Body of pancreas (tissue), 4 donors: Measurements from ENCODE around the gene CFDP1. TPM values are rescaled to one million over a fixed set of nuclear protein-coding genes. Genes with fewer than 3 reads are reported as not detected.
"Not testable (repeated sequence)": the region's sequence is repeated elsewhere in the genome, so short reads cannot be mapped to it uniquely, and the experiment has no call there.

Experiments used
- ATAC-seq: fragments of 150-250 bp; one replicate; pipeline ENCODE4 v1.9.1; 2016
- DNase-seq, 4 donors: peaks; one replicate each; pipeline ENCODE4 v3.0.0-alpha.2; 2019
- H3K27ac ChIP-seq, 4 donors: fragments of 200-600 bp; sonication (generic); 1 replicate in 3 of 4; 2 replicates in 1 of 4; pipeline versions ENCODE4 v1.5.1 to v1.6.1; 2016 to 2019; ENCODE audit warnings: mild to moderate bottlenecking in 1 of 4, mixed read lengths in 1 of 4, moderate library complexity in 1 of 4
- H3K27me3 ChIP-seq, 2 donors: fragments of 200-600 bp; sonication (generic); one replicate each; pipeline ENCODE4 v1.6.0; 2016; ENCODE audit warnings: mild to moderate bottlenecking in 1 of 2
- H3K36me3 ChIP-seq, 2 donors: fragments of 200-600 bp; sonication (generic); replicated peaks in 1 of 2; 2 replicates each; pipeline ENCODE4 v1.5.1; 2016; ENCODE audit warnings: low read depth in 2 of 2; ENCODE audit not compliant: insufficient read depth in 1 of 2
- H3K4me1 ChIP-seq: fragments of 200-600 bp; sonication (generic); one replicate; pipeline ENCODE4 v1.6.0; 2016
- H3K4me3 ChIP-seq, 2 donors: fragments of 200-600 bp; sonication (generic); 1 replicate in 1 of 2; 2 replicates in 1 of 2; pipeline ENCODE4 v1.5.1; 2016 to 2019
- H3K9me3 ChIP-seq, 3 donors: fragments of 200-600 bp; sonication (generic); 1 replicate in 2 of 3; 2 replicates in 1 of 3; pipeline ENCODE4 v1.5.1; 2016
- CTCF ChIP-seq, 7 experiments: fragments of 450-650 bp in 4 of 7; fragments of 200-600 bp in 3 of 7; sonication (generic) in 3 of 7; IDR thresholded peaks; one replicate each; pipeline ENCODE4 v1.5.1; 2016 to 2019; ENCODE audit warnings: antibody characterized with exemption in 7 of 7
- POLR2A ChIP-seq, 3 donors: fragments of 450-650 bp; IDR thresholded peaks; one replicate each; pipeline ENCODE4 v1.6.1; 2016; ENCODE audit warnings: antibody characterized with exemption in 3 of 3, mild to moderate bottlenecking in 2 of 3
- WGBS, 2 donors: methylation state at CpG; one replicate each; pipeline ENCODE4 v1.1.5; 2017; 5-methylcytosine and 5-hydroxymethylcytosine counted together
- intact Hi-C: fragments of 100-400 bp; cut with DNase I; formaldehyde crosslinking; loops from one replicate; pipeline ENCODE4 v1.15.1; 2023
- total RNA-seq, 2 donors: library from RNA; depleted of rRNA; stranded (reverse); fragments of >200 nt; gene quantifications; one replicate each; pipeline ENCODE4 v1.1.0, GENCODE V29; 2016

CFDP1 gene
- total RNA-seq, 2 donors from 2014 or later: 34.0 to 65.3 TPM

- DNase-seq (no peak), ATAC-seq (no peak)
- TF ChIP-seq POLR2A (IDR thresholded peaks at IDR 0.05) (no peak), CTCF (IDR thresholded peaks at IDR 0.05) (no peak)
- no peak overlapping the region for H3K4me3 ChIP-seq
- no peak overlapping the region for H3K27ac ChIP-seq
- no peaks in the 10 kb centered on the region for H3K36me3 ChIP-seq
- H3K9me3 ChIP-seq: no peaks in the 10 kb centered on the region
- 90 to 93% methylated on average over 12 to 16 of the region's 17 CpGs for WGBS, 2 donors
- intact Hi-C loops: no loop called here
- no peaks in the 10 kb centered on the region for H3K4me1 ChIP-seq
- H3K27me3 ChIP-seq: no peaks in the 10 kb centered on the region
Measured at GRCh38 chr16:75472908-75473877, 39.9 kb upstream of the CFDP1 start.

GRCh38 chr16:75471723-75472633 lies 38.7 kb upstream of the CFDP1 start:
- intact Hi-C loops: no loop called here
- Histone ChIP-seq H3K9me3 (no peaks in the 10 kb centered on the region), H3K27ac (no peak overlapping the region), H3K4me3 (no peak overlapping the region), H3K36me3 (no peaks in the 10 kb centered on the region), H3K4me1 (no peaks in the 10 kb centered on the region), H3K27me3 (no peaks in the 10 kb centered on the region)
- ATAC-seq (peak; percentile 93), DNase-seq (peak; percentile 61 to 72 (median 68))
- 11 to 13% methylated on average over 8 to 10 of the region's 10 CpGs for WGBS, 2 donors
- TF ChIP-seq CTCF (IDR thresholded peaks at IDR 0.05) (peak; percentile 46 to 86 (median 72)), POLR2A (IDR thresholded peaks at IDR 0.05) (no peak)

GRCh38 chr16:75466760-75467159 lies 33.5 kb upstream of the CFDP1 start:
- no peak overlapping the region for H3K27ac ChIP-seq
- DNase-seq (no peak), ATAC-seq (no peak)
- H3K36me3 ChIP-seq: no peaks in the 10 kb centered on the region
- WGBS, 2 donors: 58 to 78% methylated on average over 2 of the region's 2 CpGs
- intact Hi-C loops: no loop called here
- TF ChIP-seq POLR2A (IDR thresholded peaks at IDR 0.05) (no peak), CTCF (IDR thresholded peaks at IDR 0.05) (no peak)
- no peak overlapping the region for H3K4me3 ChIP-seq
- no peaks in the 10 kb centered on the region for H3K27me3 ChIP-seq
- peaks cover 19% of the 10 kb centered on the region for H3K4me1 ChIP-seq
- no peaks in the 10 kb centered on the region for H3K9me3 ChIP-seq

GRCh38 chr16:75464122-75464918 lies 31.0 kb upstream of the CFDP1 start, which contains the start of gene TMEM170A:
TMEM170A (minus strand) TSS chr16:75464689; CDS start chr16:75464600, 89 bp downstream.
- peak; percentile 93 to 98 (median 96) for TF ChIP-seq POLR2A (IDR thresholded peaks at IDR 0.05)
- TF ChIP-seq CTCF (IDR thresholded peaks at IDR 0.05): peak; percentile 100
- intact Hi-C loops: no loop called here
- Histone ChIP-seq H3K9me3 (no peaks in the 10 kb centered on the region), H3K27ac (peak within 1 kb of the TSS; percentile 91 to 99 (median 98)), H3K4me1 (peaks cover 42% of the 10 kb centered on the region), H3K4me3 (peak within 1 kb of the TSS; percentile 87 to 89), H3K27me3 (no peaks in the 10 kb centered on the region), H3K36me3 (no peaks in the 10 kb centered on the region)
- peak; percentile 99 to 100 (median 100) for DNase-seq
- WGBS, 2 donors: 1% methylated on average over 88 of the region's 89 CpGs; no CpG with 5 or more reads in 1 of the 2 donors
- peak; percentile 99 for ATAC-seq

GRCh38 chr16:75463389-75464121 lies 30.3 kb upstream of the CFDP1 start:
- H3K36me3 ChIP-seq, H3K27me3 ChIP-seq, H3K9me3 ChIP-seq, intact Hi-C loops: not testable (repeated sequence)
- H3K27ac ChIP-seq: peak overlapping the region; percentile 91 to 99 (median 98)
- ATAC-seq: peak; percentile 5
- H3K4me3 ChIP-seq: peak overlapping the region; percentile 87 to 89
- peaks cover 42% of the 10 kb centered on the region for H3K4me1 ChIP-seq
- 1 to 7% methylated on average over 10 to 35 of the region's 39 CpGs for WGBS, 2 donors
- DNase-seq: peak; percentile 48 to 67 (median 60)
